ENCODE results near the gene RGPD4.
"Not testable (repeated sequence)": the region's sequence is repeated elsewhere in the genome, so short reads cannot be mapped to it uniquely, and the experiment has no call there.

Gene RGPD4

DNA sequence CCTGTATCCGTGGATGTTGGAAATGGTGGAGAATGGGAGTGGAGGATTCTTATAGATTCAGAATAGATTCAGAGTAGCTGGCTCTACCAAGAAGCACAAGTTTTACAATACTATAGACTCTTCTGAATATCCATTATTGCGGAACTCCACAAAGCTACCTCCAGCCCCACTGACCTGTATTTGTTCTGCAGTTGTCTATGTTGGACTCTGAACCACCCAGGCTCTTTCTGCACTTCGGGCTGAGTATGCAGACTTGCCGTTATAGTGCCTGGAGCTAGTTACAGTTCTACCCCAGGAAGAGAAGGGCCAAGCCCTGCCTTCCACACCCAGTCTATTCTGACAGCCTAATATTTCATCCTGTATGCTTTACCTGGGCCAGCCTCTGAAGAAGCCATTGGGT, 4.4 kb upstream of the RGPD4 start:
- TF ChIP-seq, protein P1, sequence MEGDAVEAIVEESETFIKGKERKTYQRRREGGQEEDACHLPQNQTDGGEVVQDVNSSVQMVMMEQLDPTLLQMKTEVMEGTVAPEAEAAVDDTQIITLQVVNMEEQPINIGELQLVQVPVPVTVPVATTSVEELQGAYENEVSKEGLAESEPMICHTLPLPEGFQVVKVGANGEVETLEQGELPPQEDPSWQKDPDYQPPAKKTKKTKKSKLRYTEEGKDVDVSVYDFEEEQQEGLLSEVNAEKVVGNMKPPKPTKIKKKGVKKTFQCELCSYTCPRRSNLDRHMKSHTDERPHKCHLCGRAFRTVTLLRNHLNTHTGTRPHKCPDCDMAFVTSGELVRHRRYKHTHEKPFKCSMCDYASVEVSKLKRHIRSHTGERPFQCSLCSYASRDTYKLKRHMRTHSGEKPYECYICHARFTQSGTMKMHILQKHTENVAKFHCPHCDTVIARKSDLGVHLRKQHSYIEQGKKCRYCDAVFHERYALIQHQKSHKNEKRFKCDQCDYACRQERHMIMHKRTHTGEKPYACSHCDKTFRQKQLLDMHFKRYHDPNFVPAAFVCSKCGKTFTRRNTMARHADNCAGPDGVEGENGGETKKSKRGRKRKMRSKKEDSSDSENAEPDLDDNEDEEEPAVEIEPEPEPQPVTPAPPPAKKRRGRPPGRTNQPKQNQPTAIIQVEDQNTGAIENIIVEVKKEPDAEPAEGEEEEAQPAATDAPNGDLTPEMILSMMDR (IDR thresholded peaks at IDR 0.05; ENCODE audit: low read depth, low read length, missing control alignments): no peak
- no peak overlapping the region for H3K4me3 ChIP-seq (ENCODE audit: low read depth, low read length)
- no peak for DNase-seq (ENCODE audit: low read depth)

DNA sequence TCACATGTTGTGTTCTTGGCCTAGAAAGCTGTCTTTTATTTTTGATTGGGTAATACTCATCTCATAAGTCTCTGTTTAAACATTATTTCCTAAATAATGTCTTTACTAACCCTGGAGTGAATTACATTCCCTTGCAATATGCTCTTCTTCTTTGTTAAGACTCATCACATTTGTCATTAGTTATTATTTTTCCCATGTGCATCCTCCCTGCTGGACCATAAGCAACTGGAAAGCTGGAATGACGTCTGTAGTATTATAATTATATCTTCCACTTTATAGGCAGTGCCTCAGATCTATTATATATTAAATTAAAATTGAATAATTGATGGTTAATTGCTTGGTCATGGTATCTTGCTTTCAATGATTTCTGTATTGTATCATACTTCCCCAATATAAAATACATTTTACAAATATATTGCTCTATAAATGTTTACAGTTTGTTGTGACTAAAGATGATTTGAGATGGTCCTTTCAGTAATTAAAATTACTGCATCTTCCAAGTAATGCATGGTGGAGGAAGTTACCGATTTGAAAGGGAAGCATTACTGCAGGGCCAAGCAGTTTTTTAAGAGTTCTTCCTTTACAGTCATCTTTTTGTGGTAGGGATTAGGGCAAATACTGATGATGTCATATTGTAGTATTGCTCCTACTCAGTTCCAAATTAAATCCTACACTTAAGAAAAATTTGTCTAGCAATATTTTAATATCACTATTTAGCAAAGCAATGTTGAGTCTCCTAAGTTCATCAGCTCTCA, 2.1 kb upstream of the RGPD4 start:
- no peak overlapping the region for H3K4me3 ChIP-seq (ENCODE audit: low read depth, low read length)
- no peak for DNase-seq (ENCODE audit: low read depth)
- TF ChIP-seq, protein P1 (IDR thresholded peaks at IDR 0.05; ENCODE audit: low read depth, low read length, missing control alignments): no peak

DNA sequence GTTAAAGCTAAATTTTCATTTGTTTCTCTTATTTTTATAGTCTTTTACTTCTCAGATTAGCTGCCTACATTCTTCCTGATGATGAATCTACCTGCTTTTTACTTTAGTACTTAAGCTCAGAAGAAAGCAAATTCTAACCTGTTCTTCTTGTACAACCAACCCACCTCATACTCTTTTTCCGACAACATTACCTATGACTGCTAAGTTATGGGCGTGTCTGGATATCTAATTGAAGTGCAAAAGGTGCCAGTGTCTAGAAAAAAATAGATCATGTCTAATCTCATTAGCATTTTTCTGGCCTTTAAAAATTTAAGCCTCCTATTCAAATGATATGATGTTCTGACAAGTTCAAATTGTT, 1.5 kb upstream of the RGPD4 start:
- no peak for DNase-seq (ENCODE audit: low read depth)
- no peak overlapping the region for H3K4me3 ChIP-seq (ENCODE audit: low read depth, low read length)
- TF ChIP-seq, protein P1 (IDR thresholded peaks at IDR 0.05; ENCODE audit: low read depth, low read length, missing control alignments): no peak

DNA sequence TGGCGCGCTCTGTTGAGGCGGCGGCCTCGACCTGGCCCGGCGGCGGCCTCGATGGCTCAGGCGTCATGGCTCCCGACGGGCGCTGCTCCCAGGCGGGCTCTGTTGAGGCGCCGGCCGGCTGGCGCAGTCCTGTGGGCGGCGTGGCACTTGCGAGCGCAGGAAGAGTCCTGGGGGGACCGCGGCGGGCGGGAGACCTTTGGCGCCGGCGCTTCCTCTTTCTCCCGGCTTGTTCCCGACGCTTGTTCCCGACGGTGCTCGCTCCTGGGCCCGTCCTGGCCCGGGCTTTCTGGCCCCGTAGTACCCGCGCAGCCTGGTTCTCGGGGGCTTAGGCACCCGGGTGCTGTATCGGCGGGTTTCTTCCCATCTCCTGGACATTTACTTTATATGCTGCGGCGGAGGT, 2.8 kb downstream of the RGPD4 start:
- DNase-seq (ENCODE audit: low read depth); H3K4me3 ChIP-seq (ENCODE audit: low read depth, low read length): not testable (repeated sequence)

DNA sequence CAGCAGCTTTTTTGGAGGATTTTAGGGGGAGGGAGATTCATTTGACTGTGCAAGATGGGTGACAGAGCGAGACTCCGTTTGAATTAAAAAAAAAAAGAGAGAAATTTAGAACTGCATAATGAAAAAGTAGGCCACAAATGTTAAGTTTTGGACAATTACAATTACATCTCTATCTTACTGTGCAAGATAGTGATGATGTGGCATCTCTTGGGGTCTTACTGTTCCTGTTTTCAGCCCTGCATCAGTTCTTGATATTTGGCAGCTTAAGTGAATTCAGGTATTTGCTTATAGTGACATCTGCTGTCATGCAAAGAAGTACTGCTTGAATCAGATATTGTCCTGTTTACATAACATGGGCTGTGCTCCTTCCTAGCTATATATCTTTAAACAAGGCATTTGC, 6.5 kb downstream of the RGPD4 start:
- not testable (repeated sequence) for H3K4me3 ChIP-seq (ENCODE audit: low read depth, low read length); DNase-seq (ENCODE audit: low read depth)

DNA sequence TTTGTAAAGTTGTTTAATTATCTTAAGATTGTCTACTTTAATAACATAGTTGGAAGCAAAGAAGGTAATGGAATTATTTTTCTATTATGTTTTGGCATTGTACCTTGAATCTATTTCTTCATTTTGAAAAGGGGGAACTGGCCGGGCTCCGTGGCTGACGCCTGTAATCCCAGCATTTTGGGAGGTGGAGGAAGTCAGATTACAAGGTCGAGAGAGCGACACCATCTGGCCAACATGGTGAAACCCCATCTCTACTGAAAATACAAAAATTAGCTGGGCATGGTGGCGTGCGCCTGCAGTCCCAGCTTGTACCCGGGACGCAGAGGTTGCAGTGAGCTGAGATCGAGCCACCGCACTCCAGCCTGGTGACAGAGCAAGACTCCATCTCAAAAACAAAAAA, 6.9 kb downstream of the RGPD4 start:
- H3K4me3 ChIP-seq (ENCODE audit: low read depth, low read length); DNase-seq (ENCODE audit: low read depth): not testable (repeated sequence)

DNA sequence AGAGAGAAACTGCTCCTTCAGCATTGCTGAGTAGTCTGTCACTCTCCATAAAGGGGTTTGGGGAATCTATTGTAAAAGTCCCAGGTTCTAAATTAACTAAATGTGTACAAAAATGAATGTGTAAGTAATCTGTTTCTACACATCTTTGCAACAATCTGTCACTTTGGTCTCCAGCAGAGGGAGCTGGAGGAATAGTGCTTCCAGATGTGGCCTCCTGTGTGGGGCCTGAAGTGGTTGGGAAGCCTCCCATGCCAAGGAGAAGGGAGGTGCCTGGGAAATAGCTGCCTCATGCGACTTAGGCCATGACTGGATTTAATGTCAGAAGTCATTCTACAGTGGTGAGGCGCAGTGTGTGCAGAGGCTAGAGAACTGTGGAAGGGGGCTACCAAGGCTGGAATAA, 89.4 kb downstream of the RGPD4 start:
- not testable (repeated sequence) for DNase-seq (ENCODE audit: low read depth); H3K4me3 ChIP-seq (ENCODE audit: low read depth, low read length)

DNA sequence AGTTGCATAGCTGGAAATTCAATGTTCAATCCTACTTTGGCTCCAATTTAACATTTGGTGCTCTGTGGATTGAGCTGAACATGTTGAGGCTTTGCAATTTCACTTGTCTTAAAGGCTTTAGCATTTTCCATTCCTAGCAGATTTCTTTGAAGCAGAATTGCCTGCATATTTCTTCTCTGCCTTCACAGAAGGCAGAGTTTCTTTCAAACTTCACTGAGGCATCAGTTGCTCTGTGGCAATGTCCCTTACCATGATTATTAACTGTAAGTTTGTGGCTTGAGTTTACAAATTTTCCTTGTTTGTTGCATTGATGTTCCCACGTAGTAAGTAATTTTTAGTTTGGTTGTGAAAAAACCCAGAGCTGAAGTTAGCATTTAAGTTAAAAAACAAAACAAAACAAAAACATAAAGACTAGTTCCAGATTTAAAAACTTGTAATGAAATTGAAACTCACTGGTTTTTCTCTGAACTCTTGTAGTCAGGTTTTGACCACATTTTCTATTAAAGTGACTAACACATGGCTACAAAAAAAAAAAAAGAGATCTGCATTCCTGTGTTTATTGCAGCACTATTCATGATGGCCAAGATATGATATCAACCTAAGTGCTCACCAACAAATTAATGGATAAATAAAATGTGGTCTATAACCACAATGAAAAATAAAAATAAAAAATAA, 90.1 kb downstream of the RGPD4 start:
- not testable (repeated sequence) for DNase-seq (ENCODE audit: low read depth); H3K4me3 ChIP-seq (ENCODE audit: low read depth, low read length)

DNA sequence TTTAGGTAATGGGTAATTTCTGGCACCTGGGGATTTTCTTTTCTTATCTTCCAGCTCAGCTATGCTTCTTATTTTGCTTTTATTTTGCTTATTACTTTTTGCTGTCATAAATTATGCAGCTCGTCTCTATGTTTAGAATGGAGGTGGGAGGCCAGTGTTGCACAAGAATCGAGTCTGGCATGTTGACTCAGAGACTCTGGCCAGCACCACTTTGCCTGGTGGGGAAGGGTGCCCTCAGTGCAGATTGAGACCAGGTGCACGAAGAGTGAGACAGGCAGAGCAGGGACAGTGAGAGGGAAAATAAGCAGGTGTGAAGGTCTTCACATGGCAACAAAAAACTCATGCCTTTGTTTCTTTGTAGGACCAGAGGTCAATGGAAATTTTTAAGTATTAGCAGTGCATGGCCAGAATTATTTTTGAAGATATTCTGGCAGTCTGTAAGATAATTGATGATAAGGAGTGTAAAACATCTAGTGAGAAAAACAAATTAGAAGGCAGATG, 100.4 kb downstream of the RGPD4 start:
- no peak overlapping the region for H3K4me3 ChIP-seq (ENCODE audit: low read depth, low read length)
- TF ChIP-seq, protein P1 (IDR thresholded peaks at IDR 0.05; ENCODE audit: low read depth, low read length, missing control alignments): no peak
- DNase-seq (ENCODE audit: low read depth): no peak
